ENCODE results near the gene SPINT4.

SPINT4 gene

DNA sequence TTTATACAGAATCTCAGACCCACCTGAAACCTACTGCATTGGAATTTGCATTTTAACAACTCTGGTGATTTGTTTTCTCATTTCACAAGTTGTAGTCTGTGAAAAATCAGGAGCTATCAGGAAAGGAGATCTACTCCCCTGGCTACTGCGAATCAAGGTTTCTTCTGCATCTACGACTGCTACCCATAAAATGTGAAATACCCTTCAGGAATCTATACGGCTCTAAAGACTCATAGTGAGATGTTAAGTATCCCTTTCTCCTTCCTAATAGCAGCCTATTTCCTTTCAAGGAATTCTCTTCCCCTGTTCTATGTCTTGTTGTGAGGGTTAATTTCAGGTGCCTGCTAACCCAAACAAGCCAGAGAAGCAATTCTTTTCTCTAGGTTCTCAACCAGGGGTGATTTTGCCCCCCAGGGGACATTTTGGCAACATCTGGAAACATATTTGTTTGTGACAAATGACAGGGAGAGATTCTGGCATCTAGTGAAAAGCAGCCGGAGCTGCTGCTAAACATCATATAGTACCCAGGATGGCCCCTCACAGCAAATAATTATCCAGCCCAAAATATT lies 43.2 kb downstream of the SPINT4 start:
- DNase-seq (ENCODE audit: low spot score), result no peak

DNA sequence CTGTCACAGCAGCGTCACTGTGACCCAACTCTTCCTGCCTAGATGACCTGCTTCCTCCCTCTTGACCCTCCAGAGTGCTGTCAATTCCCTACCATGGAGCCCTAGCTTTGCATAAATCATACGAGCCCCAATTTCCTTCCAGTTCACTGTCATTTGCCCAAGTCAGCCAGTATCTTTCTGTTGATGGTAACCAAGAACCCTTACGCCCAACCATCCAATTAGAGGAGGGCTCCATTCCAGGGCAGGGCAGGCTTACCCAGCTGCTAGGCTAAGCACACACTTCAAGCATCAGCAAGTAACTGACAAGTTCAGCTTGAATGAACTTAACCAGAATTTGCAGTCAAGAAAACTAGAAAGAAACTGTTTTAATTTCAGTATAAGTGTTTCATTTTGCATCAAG lies 43.8 kb downstream of the SPINT4 start:
- DNase-seq (ENCODE audit: low spot score), result no peak

DNA sequence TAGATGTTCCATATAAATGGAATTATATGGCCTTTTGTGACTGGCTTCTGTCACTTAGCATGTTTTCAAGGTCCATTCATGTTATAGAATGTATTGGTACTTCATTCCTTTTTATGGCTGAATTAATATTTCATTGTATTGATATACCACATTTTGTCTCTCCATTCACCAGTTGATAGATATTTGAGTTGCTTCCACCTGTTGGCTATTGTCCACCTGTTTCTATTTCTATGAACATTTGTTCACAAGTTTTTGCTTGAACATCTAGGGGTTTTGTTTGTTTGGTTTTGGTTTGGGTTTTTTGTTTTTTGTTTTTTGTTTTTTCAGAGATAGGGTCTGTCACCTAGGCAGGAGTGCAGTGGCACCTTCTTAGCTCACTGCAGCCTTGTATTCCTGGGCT lies 46.3 kb downstream of the SPINT4 start:
- no peak for DNase-seq (ENCODE audit: low spot score)

DNA sequence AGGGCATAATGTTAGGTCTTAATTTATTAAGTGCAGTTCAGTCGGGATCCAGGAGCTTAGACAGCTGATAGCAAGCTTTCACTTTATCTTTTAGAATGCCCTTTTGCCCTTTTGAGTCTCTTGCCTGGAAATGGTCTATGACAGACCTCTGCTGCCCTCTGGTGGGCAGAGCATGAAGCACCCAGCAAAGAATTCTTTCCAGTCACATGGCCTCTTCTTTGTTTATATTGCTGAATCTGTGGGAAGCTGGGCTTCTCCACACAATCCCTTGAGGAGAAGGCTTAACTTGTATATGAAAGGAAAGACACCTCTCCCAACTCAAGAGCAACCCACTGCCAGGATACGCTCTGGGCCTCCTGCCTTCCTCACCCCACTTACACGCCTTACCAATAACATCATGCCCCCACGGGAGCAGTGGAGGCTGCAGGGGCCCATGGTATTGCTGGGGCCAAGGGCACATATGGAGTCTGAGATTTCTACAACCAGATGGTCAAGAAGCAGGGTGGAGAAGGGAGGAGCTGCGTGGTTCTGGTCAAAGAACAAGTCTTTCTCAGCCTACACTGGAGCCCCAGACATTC lies 49.1 kb downstream of the SPINT4 start:
- peak; percentile 83 for DNase-seq (ENCODE audit: low spot score)

DNA sequence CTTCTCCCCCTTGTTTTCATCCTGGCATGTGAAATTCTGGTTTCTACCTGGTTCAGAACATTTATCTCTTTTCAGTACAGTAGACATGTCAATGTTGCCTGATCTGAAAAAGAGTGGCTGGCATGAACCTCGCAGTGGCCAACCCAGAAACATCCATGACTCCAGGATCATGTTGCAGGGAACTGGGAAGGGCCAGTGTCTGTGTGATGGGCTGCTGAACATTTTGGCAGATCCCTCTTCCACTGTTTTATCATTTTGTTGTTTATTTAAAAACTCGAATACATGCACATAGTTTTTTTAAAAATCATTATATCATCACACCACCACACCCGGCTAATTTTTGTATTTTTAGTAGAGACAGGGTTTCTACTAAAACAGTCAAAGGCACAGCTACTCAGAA lies 50.5 kb downstream of the SPINT4 start:
- no peak for DNase-seq (ENCODE audit: low spot score)

DNA sequence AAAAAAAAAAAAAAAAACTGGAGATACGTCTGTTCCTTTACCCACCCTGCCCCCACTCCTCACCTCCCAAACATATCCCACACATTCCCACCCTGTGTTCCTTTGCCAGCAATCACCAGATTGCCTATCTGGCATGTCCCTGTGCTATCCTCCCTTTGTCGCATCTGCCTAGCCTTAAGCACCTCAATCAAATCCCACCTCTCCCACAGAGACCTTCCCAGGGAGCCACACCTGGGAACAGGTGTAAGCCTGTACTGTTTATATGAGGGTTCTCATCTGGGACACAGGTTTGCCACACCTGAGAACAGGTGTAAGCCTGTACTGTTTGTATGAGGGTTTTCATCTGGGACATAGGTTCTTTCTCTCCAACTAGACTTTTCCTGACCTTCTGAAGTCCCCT lies 52.8 kb downstream of the SPINT4 start:
- no peak for DNase-seq (ENCODE audit: low spot score)

DNA sequence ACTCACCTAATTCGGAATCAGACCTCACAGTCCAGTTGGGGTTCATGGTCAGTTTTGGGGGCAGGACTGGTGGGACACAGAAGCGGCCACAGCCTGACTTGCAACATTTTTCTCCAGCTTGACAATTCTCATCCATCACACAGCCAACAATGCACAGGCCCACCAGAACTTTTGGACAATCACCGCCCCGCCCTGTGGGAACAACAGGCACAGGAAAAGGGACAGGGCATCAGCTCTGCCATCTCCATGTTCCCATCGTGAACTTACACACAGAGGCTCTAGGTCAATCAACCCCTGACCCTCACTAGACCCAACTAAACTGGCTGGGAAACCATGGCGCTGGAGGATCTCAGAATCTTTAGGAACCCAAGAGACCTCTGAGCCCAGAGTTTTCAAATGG lies 53.3 kb downstream of the SPINT4 start:
- DNase-seq (ENCODE audit: low spot score), result no peak
